Ishikawa (cell line): Measurements from ENCODE around the gene BATF2.

ENCODE experiments used
- CEBPB ChIP-seq: IDR thresholded peaks from 2 replicates; pipeline ENCODE4 v1.6.1; 2012
- CREB1 ChIP-seq: IDR thresholded peaks from 2 replicates; pipeline ENCODE4 v1.6.1; 2012; ENCODE audit warnings: low read depth
- EGR1 ChIP-seq: IDR thresholded peaks from 2 replicates; pipeline ENCODE4 v1.6.1; 2012
- EP300 ChIP-seq: IDR thresholded peaks from 2 replicates; pipeline ENCODE4 v1.6.1; 2012; ENCODE audit warnings: borderline replicate concordance
- FOXM1 ChIP-seq: IDR thresholded peaks from 2 replicates; pipeline ENCODE4 v1.6.1; 2012; ENCODE audit warnings: low read depth, borderline replicate concordance
- MAX ChIP-seq: IDR thresholded peaks from 2 replicates; pipeline ENCODE4 v1.6.1; 2012
- NFIC ChIP-seq: IDR thresholded peaks from 2 replicates; pipeline ENCODE4 v1.6.1; 2012
- RAD21 ChIP-seq: IDR thresholded peaks from 2 replicates; pipeline ENCODE4 v1.6.1; 2012; ENCODE audit warnings: low read depth
- REST ChIP-seq: IDR thresholded peaks from 2 replicates; pipeline ENCODE4 v1.6.1; 2012; ENCODE audit warnings: low read depth, mild to moderate bottlenecking
- TAF1 ChIP-seq: IDR thresholded peaks from 2 replicates; pipeline ENCODE4 v1.6.1; 2012; ENCODE audit warnings: low read depth, mild to moderate bottlenecking
- TCF12 ChIP-seq: IDR thresholded peaks from 2 replicates; pipeline ENCODE4 v1.6.1; 2012; ENCODE audit warnings: low read depth
- TEAD4 ChIP-seq: IDR thresholded peaks from 2 replicates; pipeline ENCODE4 v1.6.1; 2012
- USF1 ChIP-seq: IDR thresholded peaks from 2 replicates; pipeline ENCODE4 v1.6.1; 2012
- YY1 ChIP-seq: IDR thresholded peaks from 2 replicates; pipeline ENCODE4 v1.6.1; 2012; ENCODE audit warnings: low read depth
- ZBTB7A ChIP-seq: IDR thresholded peaks from 2 replicates; pipeline ENCODE4 v1.6.1; 2012; ENCODE audit warnings: low read depth

BATF2 gene

GRCh38 chr11:64963072-64963631, 33.6 kb downstream of the BATF2 start:
- TF ChIP-seq NFIC = no peak

GRCh38 chr11:64960719-64961118, 36.1 kb downstream of the BATF2 start:
- TF ChIP-seq ZBTB7A = no peak
- no peak for TF ChIP-seq NFIC
- TF ChIP-seq TCF12 = no peak
- TF ChIP-seq YY1 = no peak
- no peak for TF ChIP-seq FOXM1
- no peak for TF ChIP-seq EGR1
- TF ChIP-seq TEAD4 = no peak
- no peak for TF ChIP-seq RAD21
- no peak for TF ChIP-seq TAF1

- no peak for TF ChIP-seq TAF1
- no peak for TF ChIP-seq TCF12
- TF ChIP-seq YY1 = no peak
- no peak for TF ChIP-seq TEAD4
- no peak for TF ChIP-seq FOXM1
- no peak for TF ChIP-seq REST
- no peak for TF ChIP-seq RAD21
- TF ChIP-seq CREB1 = no peak
- TF ChIP-seq ZBTB7A = no peak
- TF ChIP-seq CEBPB = no peak
- no peak for TF ChIP-seq USF1
- no peak for TF ChIP-seq EP300
- TF ChIP-seq NFIC = no peak
- TF ChIP-seq EGR1 = no peak
- no peak for TF ChIP-seq MAX
Measured at GRCh38 chr11:64959498-64959897, 37.3 kb downstream of the BATF2 start.

- no peak for TF ChIP-seq YY1
- TF ChIP-seq EP300 = no peak
- no peak for TF ChIP-seq USF1
- TF ChIP-seq RAD21 = no peak
- no peak for TF ChIP-seq CEBPB
- TF ChIP-seq TCF12 = no peak
- TF ChIP-seq EGR1 = no peak
- TF ChIP-seq TAF1 = no peak
- TF ChIP-seq NFIC = no peak
- no peak for TF ChIP-seq MAX
- no peak for TF ChIP-seq FOXM1
- TF ChIP-seq REST = no peak
- no peak for TF ChIP-seq CREB1
- no peak for TF ChIP-seq ZBTB7A
- no peak for TF ChIP-seq TEAD4
Measured at GRCh38 chr11:64954201-64954600, 42.6 kb downstream of the BATF2 start.

GRCh38 chr11:64951529-64951928, 45.2 kb downstream of the BATF2 start:
- TF ChIP-seq TEAD4 = no peak
- no peak for TF ChIP-seq ZBTB7A

- TF ChIP-seq CREB1 = no peak
Measured at GRCh38 chr11:64947208-64947814, 49.5 kb downstream of the BATF2 start.
